HepG2 (cell line): ENCODE measurements around the gene PDE4D. TPM values are rescaled to one million over a fixed set of nuclear protein-coding genes. Genes with fewer than 3 reads are reported as not detected.

Experiments used
- ATAC-seq: fragments of 200-7000 bp; cut with Tn5 transposase; 3 replicates; pipeline ENCODE4 v1.9.1; 2020; ENCODE audit warnings: mild to moderate bottlenecking, moderate library complexity
- BruUV-seq: library from RNA; stranded (reverse); fragments of 400-500 nt; replicated peaks from 2 replicates; lab custom pipeline; 2021; lab: Mats Ljungman, UMichigan
- CTCF ChIA-PET: fragments of 300-600 bp; formaldehyde crosslinking; extraction: SDS; loops from one replicate; lab custom pipeline; 2021; ENCODE audit warnings: low total read pairs, inconsistent platforms, low intra/inter-chr PET ratio; lab: Yijun Ruan, JAX
- POLR2A ChIA-PET: fragments of 350-600 bp; sonication (Branson Sonifier 250); formaldehyde crosslinking; loops from one replicate; lab custom pipeline; 2020; ENCODE audit warnings: antibody characterized with exemption, inconsistent platforms; lab: Yijun Ruan, JAX
- DNase-seq: peaks from one replicate; pipeline ENCODE4 v3.0.0-alpha.2; 2015; ENCODE audit warnings: low spot score
- FAIRE-seq: peaks from 3 replicates; lab custom pipeline; 2011; peaks lifted over from hg19 to GRCh38; lab: Jason Lieb, UNC
- H2AFZ ChIP-seq: one replicate; pipeline ENCODE4 v1.6.1; 2011; ENCODE audit warnings: low read length, inconsistent platforms
- H3K27ac ChIP-seq: fragments of 300-600 bp; 3 replicates; pipeline ENCODE4 v1.8.0; 2011; ENCODE audit warnings: mixed run types, mild to moderate bottlenecking, mixed read lengths, low read length, inconsistent platforms; ENCODE audit not compliant: insufficient read depth; ENCODE audit errors: extremely low read length
- H3K27me3 ChIP-seq, 2 experiments: fragments of 200-600 bp in 1 of 2; 2 replicates in 1 of 2; 3 replicates in 1 of 2; pipeline versions ENCODE4 v1.6.0 to v1.8.0; 2011; ENCODE audit warnings: low read length in 2 of 2, mild to moderate bottlenecking in 2 of 2, moderate library complexity in 2 of 2, inconsistent platforms in 1 of 2; ENCODE audit not compliant: insufficient read depth in 2 of 2, control insufficient read depth in 1 of 2
- H3K36me3 ChIP-seq, 2 experiments: fragments of 200-600 bp in 1 of 2; replicated peaks in 1 of 2; 2 replicates in 1 of 2; 3 replicates in 1 of 2; pipeline versions ENCODE4 v1.5.1 to v1.8.0; 2011; ENCODE audit warnings: low read length in 2 of 2, inconsistent platforms in 1 of 2; ENCODE audit not compliant: insufficient read depth in 2 of 2, control insufficient read depth in 1 of 2
- H3K4me1 ChIP-seq: 2 replicates; pipeline ENCODE4 v1.5.1; 2012; ENCODE audit warnings: low read length, inconsistent platforms; ENCODE audit not compliant: insufficient read depth
- H3K4me2 ChIP-seq: 2 replicates; pipeline ENCODE4 v1.6.0; 2011; ENCODE audit warnings: low read depth, low read length, inconsistent platforms
- H3K4me3 ChIP-seq, 3 experiments: fragments of 200-600 bp in 1 of 3; sonication (generic), shearing (Covaris generic) in 1 of 3; replicated peaks in 1 of 3; 2 replicates each; pipeline ENCODE4 v1.5.1; 2011 to 2016; ENCODE audit warnings: low read length in 3 of 3, inconsistent platforms in 2 of 3, low read depth in 2 of 3, mild to moderate bottlenecking in 2 of 3, control low read depth in 1 of 3, mixed read lengths in 1 of 3; ENCODE audit not compliant: insufficient read depth in 1 of 3
- H3K79me2 ChIP-seq: one replicate; pipeline ENCODE4 v1.6.1; 2011; ENCODE audit warnings: low read length, inconsistent platforms; ENCODE audit not compliant: insufficient read depth
- H3K9ac ChIP-seq: 2 replicates; pipeline ENCODE4 v1.6.0; 2011; ENCODE audit warnings: mild to moderate bottlenecking, low read depth, low read length, inconsistent platforms; ENCODE audit not compliant: insufficient read depth
- H3K9me3 ChIP-seq: 2 replicates; pipeline ENCODE4 v1.5.1; 2012; ENCODE audit warnings: mild to moderate bottlenecking, low read length
- H4K20me1 ChIP-seq: 2 replicates; pipeline ENCODE4 v1.6.0; 2011; ENCODE audit warnings: inconsistent platforms, mild to moderate bottlenecking, low read length, moderate library complexity; ENCODE audit not compliant: insufficient read depth
- FOXA1 ChIP-seq, 2 experiments: fragments of 450-650 bp in 1 of 2; sonication (generic) in 1 of 2; formaldehyde crosslinking in 1 of 2; IDR thresholded peaks; 2 replicates each; pipeline versions ENCODE4 v1.4.0 to v1.6.1; 2016 to 2020; ENCODE audit warnings: missing genetic modification reagents in 1 of 2
- MAZ ChIP-seq, 2 experiments: sonication (generic) in 1 of 2; formaldehyde crosslinking in 1 of 2; IDR thresholded peaks; 2 replicates each; pipeline versions ENCODE4 v1.5.0 to v1.6.1; 2012 to 2020; ENCODE audit warnings: low read depth in 2 of 2, mild to moderate bottlenecking in 2 of 2, borderline replicate concordance in 1 of 2, improper control_type of control experiment in 1 of 2, low read length in 1 of 2, missing genetic modification reagents in 1 of 2, moderate library complexity in 1 of 2
- NCOA1 ChIP-seq: sonication (generic); formaldehyde crosslinking; IDR thresholded peaks from 2 replicates; pipeline ENCODE4 v1.9.0; 2021; ENCODE audit warnings: missing genetic modification reagents
- SNAI1 ChIP-seq: sonication (generic); formaldehyde crosslinking; IDR thresholded peaks from 2 replicates; pipeline ENCODE4 v1.5.0; 2020; ENCODE audit warnings: mild to moderate bottlenecking, missing genetic modification reagents, borderline replicate concordance
- ZNF33A ChIP-seq: sonication (generic); formaldehyde crosslinking; IDR thresholded peaks from 2 replicates; pipeline ENCODE4 v1.5.1; 2020; ENCODE audit warnings: missing genetic modification reagents, mild to moderate bottlenecking, moderate library complexity, borderline replicate concordance
- ZNF44 ChIP-seq: sonication (generic); formaldehyde crosslinking; IDR thresholded peaks from 2 replicates; pipeline ENCODE4 v1.5.1; 2020; ENCODE audit warnings: mild to moderate bottlenecking, missing genetic modification reagents
- ZNF451 ChIP-seq: sonication (generic); formaldehyde crosslinking; IDR thresholded peaks from 2 replicates; pipeline ENCODE4 v1.5.0; 2020; ENCODE audit warnings: mild to moderate bottlenecking, missing genetic modification reagents
- ZNF513 ChIP-seq: sonication (generic); formaldehyde crosslinking; conservative IDR thresholded peaks from 2 replicates; pipeline ENCODE4 v1.5.0; 2020; ENCODE audit warnings: missing genetic modification reagents
- ZNF619 ChIP-seq: sonication (generic); formaldehyde crosslinking; IDR thresholded peaks from 2 replicates; pipeline ENCODE4 v1.4.0; 2020; ENCODE audit warnings: mild to moderate bottlenecking, missing genetic modification reagents
- ZNF687 ChIP-seq: sonication (generic); formaldehyde crosslinking; IDR thresholded peaks from 2 replicates; pipeline ENCODE4 v1.5.1; 2020; ENCODE audit warnings: mild to moderate bottlenecking, missing genetic modification reagents, moderate library complexity
- ZNF709 ChIP-seq: sonication (generic); formaldehyde crosslinking; IDR thresholded peaks from 2 replicates; pipeline ENCODE4 v1.5.0; 2020; ENCODE audit warnings: mild to moderate bottlenecking, missing genetic modification reagents
- WGBS: methylation state at CpG from one replicate; pipeline ENCODE4 v1.1.6; 2017; ENCODE audit warnings: low lambda C conversion rate; 5-methylcytosine and 5-hydroxymethylcytosine counted together
- in situ Hi-C: cut with HindIII; loops from 2 replicates; pipeline ENCODE4 v1.10.0; 2017; ENCODE audit warnings: low pct_unique_long_range_greater_than_20kb; ENCODE audit not compliant: extremely low pct_ligation_motif_present
- intact Hi-C: fragments of 100-400 bp; cut with micrococcal nuclease; formaldehyde crosslinking; loops from one replicate; pipeline ENCODE4 v1.10.0; 2022; ENCODE audit not compliant: unreplicated experiment
- polyA plus RNA-seq, 8 experiments: library from polyadenylated mRNA; depleted of rRNA in 3 of 8; stranded (reverse) in 7 of 8; unstranded in 1 of 8; fragments of >200 nt; fragmentation: Illumina TruSeq in 4 of 8; extraction: Trizol in 4 of 8; gene quantifications; 2 replicates each; pipeline versions ENCODE4 v1.2.1 to v1.2.3, GENCODE V29; 2011 to 2016; ENCODE audit warnings: low read depth in 4 of 8, missing spikeins in 1 of 8, mixed read lengths in 1 of 8; ENCODE audit not compliant: insufficient read depth in 1 of 8
- total RNA-seq, 5 experiments: library from RNA; depleted of rRNA; stranded (reverse); fragments of >200 nt; fragmentation: Illumina TruSeq; extraction: Trizol; gene quantifications; 2 replicates each; pipeline ENCODE4 v1.2.3, GENCODE V29; 2016; ENCODE audit warnings: low read depth in 1 of 5

The PDE4D gene
- total and polyA plus RNA-seq, 2 of the 13 experiments (the other 11 are each of a cell fraction or from before 2014, with no cell fraction given): 7.0 to 12.2 TPM

DNA sequence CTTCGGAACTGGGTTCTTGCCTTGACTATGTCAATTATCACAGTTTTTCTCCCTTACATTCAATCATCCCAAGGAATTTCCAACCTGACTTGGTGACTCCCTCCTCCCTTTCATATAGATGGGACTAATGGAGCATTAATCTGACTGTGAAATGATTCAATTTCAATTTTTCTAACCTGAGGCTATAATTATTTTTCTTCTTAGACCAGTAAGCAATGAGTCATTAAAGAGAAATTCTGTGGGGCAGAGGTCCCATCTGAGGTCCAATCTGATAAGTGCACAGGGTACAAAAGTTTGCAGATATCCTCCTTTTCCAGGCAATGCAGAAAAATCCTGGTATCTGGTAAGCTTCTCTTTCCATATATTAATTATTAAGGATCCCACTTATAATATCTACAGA, 18.9 kb downstream of the PDE4D start:
- Histone ChIP-seq H3K9me3 (no peaks in the 10 kb centered on the region), H3K4me1 (no peaks in the 10 kb centered on the region), H3K27me3 (no peaks in the 10 kb centered on the region; a peak in 1 of 5 replicates), H3K36me3 (no peaks in the 10 kb centered on the region), H3K9ac (no peak overlapping the region), H3K4me3 (no peak overlapping the region), H3K79me2 (no peaks in the 10 kb centered on the region), H2AFZ (no peak overlapping the region), H3K4me2 (no peak overlapping the region), H3K27ac (no peak overlapping the region), H4K20me1 (no peaks in the 10 kb centered on the region)
- intact Hi-C loops (loop anchor here (5.0 kb wide), 1 partner anchor 383 kb away; no protein-coding TSS in a partner anchor), in situ Hi-C loops (no loop called here)
- TF ChIP-seq ZNF44 (CRISPR knock-in tag) (no peak), ZNF513 (CRISPR knock-in tag) (no peak), ZNF709 (CRISPR knock-in tag) (no peak), FOXA1 (IDR thresholded peaks at IDR 0.05) (no peak), FOXA1 (CRISPR knock-in tag; IDR thresholded peaks at IDR 0.05) (no peak), ZNF619 (CRISPR knock-in tag) (no peak), ZNF687 (CRISPR knock-in tag) (no peak), ZNF451 (CRISPR knock-in tag) (no peak), NCOA1 (CRISPR knock-in tag) (no peak), SNAI1 (no peak), MAZ (IDR thresholded peaks at IDR 0.05; ENCODE audit: borderline replicate concordance, low read depth, low read length) (no peak), MAZ (CRISPR knock-in tag; IDR thresholded peaks at IDR 0.05; ENCODE audit: low read depth) (no peak), ZNF33A (CRISPR knock-in tag) (no peak)
- WGBS: 100% methylated on average over 1 of the region's 1 CpG
- ChIA-PET POLR2A (no interaction called here), CTCF (no interaction called here)
- FAIRE-seq (no peak), ATAC-seq (no peak), DNase-seq (no peak)
- no TSS peak for BruUV-seq
